ENCODE measurements around the gene YOD1. TPM values are rescaled to one million over a fixed set of nuclear protein-coding genes. Genes with fewer than 3 reads are reported as not detected.
A peak's percentile ranks its signal among the peaks of the same experiment; 100 is the strongest.

YOD1 gene
- total RNA-seq, 1 donor from 2014 or later = 15.3 TPM

- Histone ChIP-seq H3K4me3 (ENCODE audit: low read depth, low read length) (no peak overlapping the region), H3K27me3 (ENCODE audit: control insufficient read depth, insufficient read depth, low read length) (no peaks in the 10 kb centered on the region), H3K36me3 (ENCODE audit: control insufficient read depth, insufficient read depth, low read length) (no peaks in the 10 kb centered on the region)
- FAIRE-seq = no peak
- no peak for DNase-seq (ENCODE audit: low read depth)
- no peak for TF ChIP-seq CTCF (IDR thresholded peaks at IDR 0.05; ENCODE audit: insufficient read depth, low read length, severe bottlenecking)
These were observed 37.5 kb downstream of the YOD1 start for GRCh38 chr1:207013321-207014085.

- no peak for FAIRE-seq
- Histone ChIP-seq H3K4me3 (ENCODE audit: low read depth, low read length) (no peak overlapping the region), H3K36me3 (ENCODE audit: control insufficient read depth, insufficient read depth, low read length) (no peaks in the 10 kb centered on the region), H3K27me3 (ENCODE audit: control insufficient read depth, insufficient read depth, low read length) (no peaks in the 10 kb centered on the region)
- no peak for DNase-seq (ENCODE audit: low read depth)
- no peak for TF ChIP-seq CTCF (IDR thresholded peaks at IDR 0.05; ENCODE audit: insufficient read depth, low read length, severe bottlenecking)
These were observed 40.3 kb downstream of the YOD1 start for GRCh38 chr1:207010726-207011125.

- Histone ChIP-seq H3K27me3 (ENCODE audit: control insufficient read depth, insufficient read depth, low read length) (no peaks in the 10 kb centered on the region), H3K36me3 (ENCODE audit: control insufficient read depth, insufficient read depth, low read length) (no peaks in the 10 kb centered on the region), H3K4me3 (ENCODE audit: low read depth, low read length) (no peak overlapping the region)
- no peak for TF ChIP-seq CTCF (IDR thresholded peaks at IDR 0.05; ENCODE audit: insufficient read depth, low read length, severe bottlenecking)
- FAIRE-seq (no peak), DNase-seq (ENCODE audit: low read depth) (no peak)
These were observed 41.1 kb downstream of the YOD1 start for GRCh38 chr1:207009945-207010344.

GRCh38 chr1:207009182-207009850 is 41.7 kb downstream of the YOD1 start:
- Histone ChIP-seq H3K4me3 (ENCODE audit: low read depth, low read length) (no peak overlapping the region), H3K36me3 (ENCODE audit: control insufficient read depth, insufficient read depth, low read length) (no peaks in the 10 kb centered on the region), H3K27me3 (ENCODE audit: control insufficient read depth, insufficient read depth, low read length) (no peaks in the 10 kb centered on the region)
- DNase-seq (ENCODE audit: low read depth) (no peak), FAIRE-seq (no peak)
- TF ChIP-seq CTCF (IDR thresholded peaks at IDR 0.05; ENCODE audit: insufficient read depth, low read length, severe bottlenecking) = no peak

GRCh38 chr1:207007352-207008033 is 43.5 kb downstream of the YOD1 start:
- DNase-seq (ENCODE audit: low read depth) (peak; percentile 97), FAIRE-seq (no peak)
- TF ChIP-seq CTCF (IDR thresholded peaks at IDR 0.05; ENCODE audit: insufficient read depth, low read length, severe bottlenecking) = no peak
- Histone ChIP-seq H3K36me3 (ENCODE audit: control insufficient read depth, insufficient read depth, low read length) (no peaks in the 10 kb centered on the region), H3K27me3 (ENCODE audit: control insufficient read depth, insufficient read depth, low read length) (no peaks in the 10 kb centered on the region), H3K4me3 (ENCODE audit: low read depth, low read length) (no peak overlapping the region)
